Measurements from ENCODE around the gene DPM3.

- TF ChIP-seq, protein P1, sequence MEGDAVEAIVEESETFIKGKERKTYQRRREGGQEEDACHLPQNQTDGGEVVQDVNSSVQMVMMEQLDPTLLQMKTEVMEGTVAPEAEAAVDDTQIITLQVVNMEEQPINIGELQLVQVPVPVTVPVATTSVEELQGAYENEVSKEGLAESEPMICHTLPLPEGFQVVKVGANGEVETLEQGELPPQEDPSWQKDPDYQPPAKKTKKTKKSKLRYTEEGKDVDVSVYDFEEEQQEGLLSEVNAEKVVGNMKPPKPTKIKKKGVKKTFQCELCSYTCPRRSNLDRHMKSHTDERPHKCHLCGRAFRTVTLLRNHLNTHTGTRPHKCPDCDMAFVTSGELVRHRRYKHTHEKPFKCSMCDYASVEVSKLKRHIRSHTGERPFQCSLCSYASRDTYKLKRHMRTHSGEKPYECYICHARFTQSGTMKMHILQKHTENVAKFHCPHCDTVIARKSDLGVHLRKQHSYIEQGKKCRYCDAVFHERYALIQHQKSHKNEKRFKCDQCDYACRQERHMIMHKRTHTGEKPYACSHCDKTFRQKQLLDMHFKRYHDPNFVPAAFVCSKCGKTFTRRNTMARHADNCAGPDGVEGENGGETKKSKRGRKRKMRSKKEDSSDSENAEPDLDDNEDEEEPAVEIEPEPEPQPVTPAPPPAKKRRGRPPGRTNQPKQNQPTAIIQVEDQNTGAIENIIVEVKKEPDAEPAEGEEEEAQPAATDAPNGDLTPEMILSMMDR (IDR thresholded peaks at IDR 0.05; ENCODE audit: low read depth, low read length): no peak
- no peak for TF ChIP-seq EZH2phosphoT487 (IDR thresholded peaks at IDR 0.05; ENCODE audit: low read depth)
Observed at GRCh38 chr1:155184835-155185782, 44.8 kb upstream of the DPM3 start.
